GM23338 (cell line): ENCODE results near the gene CDH4. TPM values are rescaled to one million over a fixed set of nuclear protein-coding genes. Genes with fewer than 3 reads are reported as not detected.

Source experiments
- ATAC-seq: fragments of 200-7000 bp; cut with Tn5 transposase; 3 replicates; pipeline ENCODE4 v1.9.1; 2020
- DNase-seq: peaks from one replicate; pipeline ENCODE4 v3.0.0-alpha.2; 2015; ENCODE audit warnings: low spot score
- H2AFZ ChIP-seq: fragments of 200-600 bp; sonication (generic); 2 replicates; pipeline ENCODE4 v1.8.0; 2016; ENCODE audit warnings: antibody characterized with exemption, mild to moderate bottlenecking, moderate library complexity
- H3F3A ChIP-seq: fragments of 200-600 bp; sonication (generic); replicated peaks from 2 replicates; pipeline ENCODE4 v1.8.0; 2017; ENCODE audit warnings: antibody characterized with exemption, mixed run types, low read depth
- H3K27ac ChIP-seq: fragments of 200-600 bp; sonication (generic); 2 replicates; pipeline ENCODE4 v1.6.1; 2016; ENCODE audit warnings: low read depth
- H3K27me3 ChIP-seq: fragments of 200-600 bp; sonication (generic); 2 replicates; pipeline ENCODE4 v1.8.0; 2016; ENCODE audit warnings: mild to moderate bottlenecking, mixed run types, moderate library complexity; ENCODE audit not compliant: insufficient read depth
- H3K36me3 ChIP-seq: fragments of 200-600 bp; sonication (generic); 2 replicates; pipeline ENCODE4 v1.8.0; 2016; ENCODE audit warnings: mild to moderate bottlenecking; ENCODE audit not compliant: insufficient read depth
- H3K4me1 ChIP-seq: fragments of 200-600 bp; sonication (generic); 2 replicates; pipeline ENCODE4 v1.8.0; 2016; ENCODE audit warnings: mild to moderate bottlenecking, moderate library complexity; ENCODE audit not compliant: insufficient read depth
- H3K4me2 ChIP-seq: fragments of 200-600 bp; sonication (generic); 2 replicates; pipeline ENCODE4 v1.7.1; 2017; ENCODE audit warnings: mixed run types
- H3K4me3 ChIP-seq: fragments of 200-600 bp; sonication (generic); 2 replicates; pipeline ENCODE4 v1.6.1; 2016; ENCODE audit warnings: mixed run types
- H3K79me2 ChIP-seq: fragments of 200-600 bp; sonication (generic); replicated peaks from 2 replicates; pipeline ENCODE4 v1.8.0; 2017; ENCODE audit warnings: mild to moderate bottlenecking; ENCODE audit not compliant: insufficient read depth
- H3K9me2 ChIP-seq: fragments of 200-600 bp; sonication (generic); 2 replicates; pipeline ENCODE4 v1.8.0; 2017; ENCODE audit not compliant: insufficient read depth
- H4K20me1 ChIP-seq: fragments of 200-600 bp; sonication (generic); replicated peaks from 2 replicates; pipeline ENCODE4 v1.8.0; 2017; ENCODE audit warnings: mild to moderate bottlenecking; ENCODE audit not compliant: insufficient read depth
- H3K27ac Mint-ChIP-seq: 2 replicates; pipeline ENCODE4 v1.8.0; 2020; ENCODE audit warnings: inconsistent platforms, mild to moderate bottlenecking, moderate library complexity, mixed read lengths
- H3K27me3 Mint-ChIP-seq: 3 replicates; pipeline ENCODE4 v1.8.0; 2022; ENCODE audit warnings: low read depth, mild to moderate bottlenecking, moderate library complexity, mixed read lengths, inconsistent platforms; ENCODE audit not compliant: insufficient read depth, poor library complexity
- H3K36me3 Mint-ChIP-seq: 3 replicates; pipeline ENCODE4 v1.8.0; 2021; ENCODE audit warnings: low read depth, mild to moderate bottlenecking, inconsistent platforms, moderate library complexity, mixed read lengths
- H3K4me1 Mint-ChIP-seq: 3 replicates; pipeline ENCODE4 v1.8.0; 2020; ENCODE audit warnings: mild to moderate bottlenecking, inconsistent platforms, mixed read lengths
- H3K4me3 Mint-ChIP-seq: 3 replicates; pipeline ENCODE4 v1.8.0; 2021; ENCODE audit warnings: moderate library complexity, mild to moderate bottlenecking, inconsistent platforms, mixed read lengths
- H3K9me3 Mint-ChIP-seq: 3 replicates; pipeline ENCODE4 v1.8.0; 2020; ENCODE audit warnings: moderate library complexity, mild to moderate bottlenecking, inconsistent platforms, mixed read lengths
- CREB1 ChIP-seq: fragments of 250-450 bp; sonication (Bioruptor Pico); IDR thresholded peaks from 2 replicates; pipeline ENCODE4 v1.5.0; 2020; ENCODE audit warnings: low read depth, mild to moderate bottlenecking, moderate library complexity
- EZH2 ChIP-seq: fragments of 200-600 bp; sonication (generic); IDR thresholded peaks from one replicate; pipeline ENCODE4 v1.8.0; 2017; ENCODE audit warnings: antibody characterized with exemption, mild to moderate bottlenecking, low read depth; ENCODE audit not compliant: unreplicated experiment
- EZH2phosphoT487 ChIP-seq: fragments of 200-600 bp; sonication (generic); IDR thresholded peaks from one replicate; pipeline ENCODE4 v1.8.1; 2018; ENCODE audit warnings: antibody characterized with exemption; ENCODE audit not compliant: unreplicated experiment
- JUNB ChIP-seq: IDR thresholded peaks from one replicate; pipeline ENCODE4 v1.6.1; 2016; ENCODE audit warnings: antibody characterized with exemption; ENCODE audit not compliant: unreplicated experiment
- NANOG ChIP-seq: IDR thresholded peaks from 2 replicates; pipeline ENCODE4 v1.6.1; 2016; ENCODE audit warnings: antibody characterized with exemption, borderline replicate concordance
- POLR2AphosphoS5 ChIP-seq: IDR thresholded peaks from 2 replicates; pipeline ENCODE4 v1.6.1; 2016; ENCODE audit warnings: antibody characterized with exemption, low read depth
- STAT1 ChIP-seq: IDR thresholded peaks from one replicate; pipeline ENCODE4 v1.6.1; 2016; ENCODE audit warnings: antibody characterized with exemption; ENCODE audit not compliant: unreplicated experiment
- ZNF114 ChIP-seq: fragments of 250-450 bp; sonication (Bioruptor Pico); IDR thresholded peaks from 2 replicates; pipeline ENCODE4 v1.5.0; 2020; ENCODE audit warnings: mild to moderate bottlenecking, moderate library complexity
- ZNF331 ChIP-seq: fragments of 250-450 bp; sonication (Bioruptor Pico); IDR thresholded peaks from 2 replicates; pipeline ENCODE4 v1.5.0; 2020; ENCODE audit warnings: low read depth, mild to moderate bottlenecking, moderate library complexity
- polyA plus RNA-seq: library from polyadenylated mRNA; unstranded; fragments of >200 nt; fragmentation: Nextera tagmentation; extraction: Ambion mirVana; gene quantifications from 2 replicates; pipeline ENCODE4 v1.2.1, GENCODE V29; 2016
- total RNA-seq: library from RNA; depleted of rRNA; stranded (reverse); fragments of >200 nt; shearing (Covaris generic); gene quantifications from 2 replicates; pipeline ENCODE4 v1.2.3, GENCODE V29; 2014
- TF ChIP-seq, protein P1 (sequence below), 2 experiments: fragments of 200-600 bp in 1 of 2; sonication (generic) in 1 of 2; conservative IDR thresholded peaks; 2 replicates each; pipeline versions ENCODE4 v1.5.1 to v1.6.1; 2016 to 2017; ENCODE audit warnings: antibody characterized with exemption in 2 of 2, low read depth in 2 of 2, mild to moderate bottlenecking in 2 of 2, moderate library complexity in 1 of 2
- TF ChIP-seq, protein P2 (sequence below): IDR thresholded peaks from one replicate; pipeline ENCODE4 v1.6.1; 2018; ENCODE audit warnings: antibody characterized with exemption; ENCODE audit not compliant: unreplicated experiment
- TF ChIP-seq, protein P3 (sequence below): IDR thresholded peaks from 2 replicates; pipeline ENCODE4 v1.6.1; 2016; ENCODE audit warnings: antibody characterized with exemption
- TF ChIP-seq, protein P4 (sequence below): fragments of 250-450 bp; sonication (Bioruptor Pico); IDR thresholded peaks from 2 replicates; pipeline ENCODE4 v1.5.0; 2020; ENCODE audit warnings: mild to moderate bottlenecking, moderate library complexity

The CDH4 gene
- total and polyA plus RNA-seq, 2 experiments from 2014 or later, result 1.2 to 4.2 TPM

DNA sequence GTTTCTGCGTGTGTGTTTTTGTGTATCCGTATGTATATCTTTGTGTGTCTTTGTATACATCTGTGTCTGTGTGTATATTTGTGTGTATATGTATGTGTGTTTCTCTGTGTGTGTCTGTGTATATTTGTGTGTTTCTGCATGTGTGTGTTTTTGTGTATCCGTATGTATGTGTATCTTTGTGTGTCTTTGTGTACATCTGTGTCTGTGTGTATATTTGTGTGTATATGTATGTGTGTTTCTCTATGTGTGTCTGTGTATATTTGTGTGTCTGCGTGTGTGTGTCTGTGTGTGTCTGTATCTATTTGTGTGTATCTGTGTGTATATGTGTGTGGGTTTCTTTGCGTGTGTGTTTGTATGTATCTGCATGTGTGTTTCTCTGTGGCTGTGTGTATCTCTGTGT lies 192.6 kb downstream of the CDH4 start:
- no peak overlapping the region for H3K4me3 Mint-ChIP-seq
- no peak overlapping the region for H3K27ac Mint-ChIP-seq
- Histone ChIP-seq H4K20me1 (no peaks in the 10 kb centered on the region), H3K4me1 (peaks cover 44% of the 10 kb centered on the region), H2AFZ (no peak overlapping the region), H3K9me2 (peaks cover 5% of the 10 kb centered on the region; the same call in 1 of the 2 replicates), H3K4me2 (no peak overlapping the region), H3F3A (peaks cover 9% of the 10 kb centered on the region), H3K79me2 (no peaks in the 10 kb centered on the region), H3K4me3 (no peak overlapping the region), H3K36me3 (no peaks in the 10 kb centered on the region), H3K27me3 (no peaks in the 10 kb centered on the region), H3K27ac (no peak overlapping the region)
- no peak for DNase-seq
- no peak for ATAC-seq
- no peaks in the 10 kb centered on the region for H3K36me3 Mint-ChIP-seq
- H3K27me3 Mint-ChIP-seq, result peaks cover 4% of the 10 kb centered on the region
- peaks cover 38% of the 10 kb centered on the region for H3K4me1 Mint-ChIP-seq
- H3K9me3 Mint-ChIP-seq, result no peaks in the 10 kb centered on the region
- no peak for TF ChIP-seq STAT1
- TF ChIP-seq POLR2AphosphoS5, result no peak
- TF ChIP-seq, protein P1, sequence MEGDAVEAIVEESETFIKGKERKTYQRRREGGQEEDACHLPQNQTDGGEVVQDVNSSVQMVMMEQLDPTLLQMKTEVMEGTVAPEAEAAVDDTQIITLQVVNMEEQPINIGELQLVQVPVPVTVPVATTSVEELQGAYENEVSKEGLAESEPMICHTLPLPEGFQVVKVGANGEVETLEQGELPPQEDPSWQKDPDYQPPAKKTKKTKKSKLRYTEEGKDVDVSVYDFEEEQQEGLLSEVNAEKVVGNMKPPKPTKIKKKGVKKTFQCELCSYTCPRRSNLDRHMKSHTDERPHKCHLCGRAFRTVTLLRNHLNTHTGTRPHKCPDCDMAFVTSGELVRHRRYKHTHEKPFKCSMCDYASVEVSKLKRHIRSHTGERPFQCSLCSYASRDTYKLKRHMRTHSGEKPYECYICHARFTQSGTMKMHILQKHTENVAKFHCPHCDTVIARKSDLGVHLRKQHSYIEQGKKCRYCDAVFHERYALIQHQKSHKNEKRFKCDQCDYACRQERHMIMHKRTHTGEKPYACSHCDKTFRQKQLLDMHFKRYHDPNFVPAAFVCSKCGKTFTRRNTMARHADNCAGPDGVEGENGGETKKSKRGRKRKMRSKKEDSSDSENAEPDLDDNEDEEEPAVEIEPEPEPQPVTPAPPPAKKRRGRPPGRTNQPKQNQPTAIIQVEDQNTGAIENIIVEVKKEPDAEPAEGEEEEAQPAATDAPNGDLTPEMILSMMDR (conservative IDR thresholded peaks at IDR 0.05; ENCODE audit: low read depth in 2 of 2), result no peak
- TF ChIP-seq ZNF114 (CRISPR knock-in tag), result no peak
- TF ChIP-seq, protein P2, sequence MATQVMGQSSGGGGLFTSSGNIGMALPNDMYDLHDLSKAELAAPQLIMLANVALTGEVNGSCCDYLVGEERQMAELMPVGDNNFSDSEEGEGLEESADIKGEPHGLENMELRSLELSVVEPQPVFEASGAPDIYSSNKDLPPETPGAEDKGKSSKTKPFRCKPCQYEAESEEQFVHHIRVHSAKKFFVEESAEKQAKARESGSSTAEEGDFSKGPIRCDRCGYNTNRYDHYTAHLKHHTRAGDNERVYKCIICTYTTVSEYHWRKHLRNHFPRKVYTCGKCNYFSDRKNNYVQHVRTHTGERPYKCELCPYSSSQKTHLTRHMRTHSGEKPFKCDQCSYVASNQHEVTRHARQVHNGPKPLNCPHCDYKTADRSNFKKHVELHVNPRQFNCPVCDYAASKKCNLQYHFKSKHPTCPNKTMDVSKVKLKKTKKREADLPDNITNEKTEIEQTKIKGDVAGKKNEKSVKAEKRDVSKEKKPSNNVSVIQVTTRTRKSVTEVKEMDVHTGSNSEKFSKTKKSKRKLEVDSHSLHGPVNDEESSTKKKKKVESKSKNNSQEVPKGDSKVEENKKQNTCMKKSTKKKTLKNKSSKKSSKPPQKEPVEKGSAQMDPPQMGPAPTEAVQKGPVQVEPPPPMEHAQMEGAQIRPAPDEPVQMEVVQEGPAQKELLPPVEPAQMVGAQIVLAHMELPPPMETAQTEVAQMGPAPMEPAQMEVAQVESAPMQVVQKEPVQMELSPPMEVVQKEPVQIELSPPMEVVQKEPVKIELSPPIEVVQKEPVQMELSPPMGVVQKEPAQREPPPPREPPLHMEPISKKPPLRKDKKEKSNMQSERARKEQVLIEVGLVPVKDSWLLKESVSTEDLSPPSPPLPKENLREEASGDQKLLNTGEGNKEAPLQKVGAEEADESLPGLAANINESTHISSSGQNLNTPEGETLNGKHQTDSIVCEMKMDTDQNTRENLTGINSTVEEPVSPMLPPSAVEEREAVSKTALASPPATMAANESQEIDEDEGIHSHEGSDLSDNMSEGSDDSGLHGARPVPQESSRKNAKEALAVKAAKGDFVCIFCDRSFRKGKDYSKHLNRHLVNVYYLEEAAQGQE, result no peak
- no peak for TF ChIP-seq ZNF331 (CRISPR knock-in tag)
- TF ChIP-seq NANOG, result no peak
- no peak for TF ChIP-seq JUNB
- TF ChIP-seq CREB1, result no peak
- no peak for TF ChIP-seq EZH2
- TF ChIP-seq, protein P3, sequence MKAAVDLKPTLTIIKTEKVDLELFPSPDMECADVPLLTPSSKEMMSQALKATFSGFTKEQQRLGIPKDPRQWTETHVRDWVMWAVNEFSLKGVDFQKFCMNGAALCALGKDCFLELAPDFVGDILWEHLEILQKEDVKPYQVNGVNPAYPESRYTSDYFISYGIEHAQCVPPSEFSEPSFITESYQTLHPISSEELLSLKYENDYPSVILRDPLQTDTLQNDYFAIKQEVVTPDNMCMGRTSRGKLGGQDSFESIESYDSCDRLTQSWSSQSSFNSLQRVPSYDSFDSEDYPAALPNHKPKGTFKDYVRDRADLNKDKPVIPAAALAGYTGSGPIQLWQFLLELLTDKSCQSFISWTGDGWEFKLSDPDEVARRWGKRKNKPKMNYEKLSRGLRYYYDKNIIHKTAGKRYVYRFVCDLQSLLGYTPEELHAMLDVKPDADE, result no peak
- TF ChIP-seq, protein P4, sequence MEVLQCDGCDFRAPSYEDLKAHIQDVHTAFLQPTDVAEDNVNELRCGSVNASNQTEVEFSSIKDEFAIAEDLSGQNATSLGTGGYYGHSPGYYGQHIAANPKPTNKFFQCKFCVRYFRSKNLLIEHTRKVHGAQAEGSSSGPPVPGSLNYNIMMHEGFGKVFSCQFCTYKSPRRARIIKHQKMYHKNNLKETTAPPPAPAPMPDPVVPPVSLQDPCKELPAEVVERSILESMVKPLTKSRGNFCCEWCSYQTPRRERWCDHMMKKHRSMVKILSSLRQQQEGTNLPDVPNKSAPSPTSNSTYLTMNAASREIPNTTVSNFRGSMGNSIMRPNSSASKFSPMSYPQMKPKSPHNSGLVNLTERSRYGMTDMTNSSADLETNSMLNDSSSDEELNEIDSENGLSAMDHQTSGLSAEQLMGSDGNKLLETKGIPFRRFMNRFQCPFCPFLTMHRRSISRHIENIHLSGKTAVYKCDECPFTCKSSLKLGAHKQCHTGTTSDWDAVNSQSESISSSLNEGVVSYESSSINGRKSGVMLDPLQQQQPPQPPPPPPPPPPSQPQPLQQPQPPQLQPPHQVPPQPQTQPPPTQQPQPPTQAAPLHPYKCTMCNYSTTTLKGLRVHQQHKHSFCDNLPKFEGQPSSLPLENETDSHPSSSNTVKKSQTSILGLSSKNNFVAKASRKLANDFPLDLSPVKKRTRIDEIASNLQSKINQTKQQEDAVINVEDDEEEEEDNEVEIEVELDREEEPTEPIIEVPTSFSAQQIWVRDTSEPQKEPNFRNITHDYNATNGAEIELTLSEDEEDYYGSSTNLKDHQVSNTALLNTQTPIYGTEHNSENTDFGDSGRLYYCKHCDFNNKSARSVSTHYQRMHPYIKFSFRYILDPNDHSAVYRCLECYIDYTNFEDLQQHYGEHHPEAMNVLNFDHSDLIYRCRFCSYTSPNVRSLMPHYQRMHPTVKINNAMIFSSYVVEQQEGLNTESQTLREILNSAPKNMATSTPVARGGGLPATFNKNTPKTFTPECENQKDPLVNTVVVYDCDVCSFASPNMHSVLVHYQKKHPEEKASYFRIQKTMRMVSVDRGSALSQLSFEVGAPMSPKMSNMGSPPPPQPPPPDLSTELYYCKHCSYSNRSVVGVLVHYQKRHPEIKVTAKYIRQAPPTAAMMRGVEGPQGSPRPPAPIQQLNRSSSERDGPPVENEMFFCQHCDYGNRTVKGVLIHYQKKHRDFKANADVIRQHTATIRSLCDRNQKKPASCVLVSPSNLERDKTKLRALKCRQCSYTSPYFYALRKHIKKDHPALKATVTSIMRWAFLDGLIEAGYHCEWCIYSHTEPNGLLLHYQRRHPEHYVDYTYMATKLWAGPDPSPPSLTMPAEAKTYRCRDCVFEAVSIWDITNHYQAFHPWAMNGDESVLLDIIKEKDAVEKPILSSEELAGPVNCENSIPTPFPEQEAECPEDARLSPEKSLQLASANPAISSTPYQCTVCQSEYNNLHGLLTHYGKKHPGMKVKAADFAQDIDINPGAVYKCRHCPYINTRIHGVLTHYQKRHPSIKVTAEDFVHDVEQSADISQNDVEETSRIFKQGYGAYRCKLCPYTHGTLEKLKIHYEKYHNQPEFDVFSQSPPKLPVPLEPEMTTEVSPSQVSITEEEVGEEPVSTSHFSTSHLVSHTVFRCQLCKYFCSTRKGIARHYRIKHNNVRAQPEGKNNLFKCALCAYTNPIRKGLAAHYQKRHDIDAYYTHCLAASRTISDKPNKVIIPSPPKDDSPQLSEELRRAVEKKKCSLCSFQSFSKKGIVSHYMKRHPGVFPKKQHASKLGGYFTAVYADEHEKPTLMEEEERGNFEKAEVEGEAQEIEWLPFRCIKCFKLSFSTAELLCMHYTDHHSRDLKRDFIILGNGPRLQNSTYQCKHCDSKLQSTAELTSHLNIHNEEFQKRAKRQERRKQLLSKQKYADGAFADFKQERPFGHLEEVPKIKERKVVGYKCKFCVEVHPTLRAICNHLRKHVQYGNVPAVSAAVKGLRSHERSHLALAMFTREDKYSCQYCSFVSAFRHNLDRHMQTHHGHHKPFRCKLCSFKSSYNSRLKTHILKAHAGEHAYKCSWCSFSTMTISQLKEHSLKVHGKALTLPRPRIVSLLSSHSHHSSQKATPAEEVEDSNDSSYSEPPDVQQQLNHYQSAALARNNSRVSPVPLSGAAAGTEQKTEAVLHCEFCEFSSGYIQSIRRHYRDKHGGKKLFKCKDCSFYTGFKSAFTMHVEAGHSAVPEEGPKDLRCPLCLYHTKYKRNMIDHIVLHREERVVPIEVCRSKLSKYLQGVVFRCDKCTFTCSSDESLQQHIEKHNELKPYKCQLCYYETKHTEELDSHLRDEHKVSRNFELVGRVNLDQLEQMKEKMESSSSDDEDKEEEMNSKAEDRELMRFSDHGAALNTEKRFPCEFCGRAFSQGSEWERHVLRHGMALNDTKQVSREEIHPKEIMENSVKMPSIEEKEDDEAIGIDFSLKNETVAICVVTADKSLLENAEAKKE, result no peak
- TF ChIP-seq EZH2phosphoT487, result no peak
